GM18873 (cell line): ENCODE measurements around the gene MACROD2.
"Not testable (repeated sequence)": the region's sequence is repeated elsewhere in the genome, so short reads cannot be mapped to it uniquely, and the experiment has no call there.

Experiments used
- ATAC-seq: cut with Tn5 transposase; IDR thresholded peaks from one replicate; pipeline ENCODE4 v1.9.1; 2021; ENCODE audit warnings: mild to moderate bottlenecking, moderate library complexity, moderate number of reproducible peaks; ENCODE audit not compliant: unreplicated experiment, low FRiP score

Gene MACROD2

GRCh38 chr20:13995086-13995665 lies at the start of gene MACROD2:
Gene MACROD2, plus strand, starts transcription at chr20:13995516.
- ATAC-seq, result no peak

- no peak for ATAC-seq
These were observed 47.6 kb upstream of the MACROD2 start for GRCh38 chr20:13947719-13948118.

- ATAC-seq, result no peak
These were observed 42.1 kb upstream of the MACROD2 start for GRCh38 chr20:13953227-13953626.

GRCh38 chr20:13960119-13960518 lies 35.2 kb upstream of the MACROD2 start:
- ATAC-seq, result no peak

- no peak for ATAC-seq
These were observed 34.8 kb upstream of the MACROD2 start for GRCh38 chr20:13960525-13960924.

GRCh38 chr20:13984211-13984610 lies 11.1 kb upstream of the MACROD2 start:
- ATAC-seq, result no peak

- no peak for ATAC-seq
These were observed 4.9 kb upstream of the MACROD2 start, which contains the start of gene SEL1L2 for GRCh38 chr20:13990465-13990864. Gene SEL1L2, minus strand, starts transcription at chr20:13990614. Its CDS starts 80 bp downstream, at chr20:13990534.

- no peak for ATAC-seq
These were observed 4.0 kb upstream of the MACROD2 start for GRCh38 chr20:13991311-13991710.

GRCh38 chr20:13991955-13992354 lies 3.4 kb upstream of the MACROD2 start:
- ATAC-seq, result not testable (repeated sequence)

- ATAC-seq, result no peak
These were observed 525 bp downstream of the MACROD2 start for GRCh38 chr20:13995841-13996240.

GRCh38 chr20:13996265-13996664 lies 949 bp downstream of the MACROD2 start:
- ATAC-seq, result no peak

GRCh38 chr20:14000917-14001316 lies 5.6 kb downstream of the MACROD2 start:
- no peak for ATAC-seq

- no peak for ATAC-seq
These were observed 10.7 kb downstream of the MACROD2 start for GRCh38 chr20:14005996-14006395.

GRCh38 chr20:14009208-14009607 lies 13.9 kb downstream of the MACROD2 start:
- no peak for ATAC-seq

- ATAC-seq, result no peak
These were observed 17.4 kb downstream of the MACROD2 start for GRCh38 chr20:14012671-14013070.

GRCh38 chr20:14030991-14031390 lies 35.7 kb downstream of the MACROD2 start:
- no peak for ATAC-seq

GRCh38 chr20:14033310-14033709 lies 38.0 kb downstream of the MACROD2 start:
- ATAC-seq, result no peak

- no peak for ATAC-seq
These were observed 41.3 kb downstream of the MACROD2 start for GRCh38 chr20:14036567-14036966.

- ATAC-seq, result not testable (repeated sequence)
These were observed 49.5 kb downstream of the MACROD2 start for GRCh38 chr20:14044712-14045276.

- ATAC-seq, result no peak
These were observed 51.2 kb downstream of the MACROD2 start for GRCh38 chr20:14046534-14046933.

- ATAC-seq, result peak; percentile 66
These were observed 53.8 kb downstream of the MACROD2 start for GRCh38 chr20:14049111-14049510.

- ATAC-seq, result no peak
These were observed 56.1 kb downstream of the MACROD2 start for GRCh38 chr20:14051454-14051853.
